Measurements from ENCODE around the gene ITCH.
"Not testable (repeated sequence)": the region's sequence is repeated elsewhere in the genome, so short reads cannot be mapped to it uniquely, and the experiment has no call there.

GRCh38 chr20:34345839-34346532 is 17.1 kb upstream of the ITCH start:
- not testable (repeated sequence) for TF ChIP-seq REST (IDR thresholded peaks at IDR 0.05; ENCODE audit: borderline replicate concordance); CTCF (IDR thresholded peaks at IDR 0.05; ENCODE audit: poor library complexity, severe bottlenecking); EP300 (conservative IDR thresholded peaks at IDR 0.05; ENCODE audit: poor library complexity, severe bottlenecking); EZH2 (IDR thresholded peaks at IDR 0.05; ENCODE audit: borderline replicate concordance, insufficient read depth, low read length, poor library complexity, severe bottlenecking)

All from neural cell (in vitro differentiated cells).